H1 (cell line): Measurements from ENCODE around the gene RPL3. TPM values are rescaled to one million over a fixed set of nuclear protein-coding genes. Genes with fewer than 3 reads are reported as not detected.

Experiments used
- RAD21 ChIP-seq, 2 experiments: IDR thresholded peaks in 1 of 2; conservative IDR thresholded peaks in 1 of 2; 2 replicates each; pipeline ENCODE4 v1.6.1; 2011; ENCODE audit warnings: low read depth in 2 of 2, low read length in 2 of 2, improper control_type of control experiment in 1 of 2, inconsistent platforms in 1 of 2, mild to moderate bottlenecking in 1 of 2, moderate library complexity in 1 of 2
- SIRT6 ChIP-seq: IDR thresholded peaks from one replicate; pipeline ENCODE4 v1.7.1; 2012; ENCODE audit warnings: low read length, inconsistent platforms
- polyA plus RNA-seq, 7 experiments: library from polyadenylated mRNA; depleted of rRNA in 3 of 7; stranded (reverse) in 5 of 7; unstranded in 2 of 7; fragments of >200 nt in 5 of 7; fragments of 200-250 nt in 2 of 7; gene quantifications; 1 replicate in 5 of 7; 2 replicates in 1 of 7; 4 replicates in 1 of 7; pipeline versions ENCODE4 v1.2.1 to v1.2.3, GENCODE V29; 2011 to 2013; ENCODE audit warnings: missing spikeins in 2 of 7, mixed read lengths in 2 of 7
- total RNA-seq: library from RNA; stranded (reverse); fragmentation: NEBNext Ultra II Directional; extraction: Animal tissue kit (Norgen Biotek cat#: 25700); gene quantifications from 2 replicates; pipeline ENCODE4 v1.2.1, GENCODE V29; 2021

The RPL3 gene
- total and polyA plus RNA-seq, 2 of the 8 experiments (the other 6 are each of a cell fraction or from before 2014, with no cell fraction given) = 2,865 to 5,466 TPM

GRCh38 chr22:39281126-39281525 is 38.3 kb downstream of the RPL3 start (continued):
- TF ChIP-seq RAD21 (IDR thresholded peaks at IDR 0.05 in 1 of 2, conservative IDR thresholded peaks at IDR 0.05 in 1 of 2; ENCODE audit: low read depth in 2 of 2, low read length in 2 of 2) = no peak
- no peak for TF ChIP-seq SIRT6
